ENCODE measurements around the gene TSKU.

TSKU gene

GRCh38 chr11:76782531-76783293 is 444 bp upstream of the TSKU start:
- no peak for TF ChIP-seq USF1 (IDR thresholded peaks at IDR 0.05)
- TF ChIP-seq REST (IDR thresholded peaks at IDR 0.05; ENCODE audit: low read depth), result no peak
- TF ChIP-seq TAF1 (IDR thresholded peaks at IDR 0.05; ENCODE audit: low read depth), result 0 out of 2 replicates have a peak, but pooled peaks have one; percentile 48
- TF ChIP-seq TEAD4 (IDR thresholded peaks at IDR 0.05), result 0 out of 2 replicates have a peak, but pooled peaks have one; percentile 15
- peak; percentile 71 for TF ChIP-seq YY1 (IDR thresholded peaks at IDR 0.05; ENCODE audit: low read depth)
- TF ChIP-seq EGR1 (IDR thresholded peaks at IDR 0.05), result 0 out of 2 replicates have a peak, but pooled peaks have one; percentile 34
- no peak for TF ChIP-seq RAD21 (IDR thresholded peaks at IDR 0.05; ENCODE audit: low read depth)
- TF ChIP-seq NFIC (IDR thresholded peaks at IDR 0.05), result peak; percentile 24; the same call in 1 of the 2 replicates
- TF ChIP-seq EP300 (IDR thresholded peaks at IDR 0.05; ENCODE audit: borderline replicate concordance), result no peak; the same call in 1 of the 2 replicates
- no peak for TF ChIP-seq MAX (IDR thresholded peaks at IDR 0.05)
- TF ChIP-seq FOXM1 (IDR thresholded peaks at IDR 0.05; ENCODE audit: borderline replicate concordance, low read depth), result no peak
- TF ChIP-seq TCF12 (IDR thresholded peaks at IDR 0.05; ENCODE audit: low read depth), result peak; percentile 49; the same call in 1 of the 2 replicates
- TF ChIP-seq ZBTB7A (IDR thresholded peaks at IDR 0.05; ENCODE audit: low read depth), result 0 out of 2 replicates have a peak, but pooled peaks have one; percentile 64
- TF ChIP-seq CEBPB (IDR thresholded peaks at IDR 0.05), result no peak
- no peak for TF ChIP-seq CREB1 (IDR thresholded peaks at IDR 0.05; ENCODE audit: low read depth)

- TF ChIP-seq YY1 (IDR thresholded peaks at IDR 0.05; ENCODE audit: low read depth) (no peak), TAF1 (IDR thresholded peaks at IDR 0.05; ENCODE audit: low read depth) (peak; percentile 36; the same call in 1 of the 2 replicates), ZBTB7A (IDR thresholded peaks at IDR 0.05; ENCODE audit: low read depth) (no peak; the same call in 1 of the 2 replicates), TEAD4 (IDR thresholded peaks at IDR 0.05) (no peak), MAX (IDR thresholded peaks at IDR 0.05) (0 out of 2 replicates have a peak, but pooled peaks have one; percentile 37), TCF12 (IDR thresholded peaks at IDR 0.05; ENCODE audit: low read depth) (0 out of 2 replicates have a peak, but pooled peaks have one; percentile 30), NFIC (IDR thresholded peaks at IDR 0.05) (peak; percentile 28; the same call in 1 of the 2 replicates), CEBPB (IDR thresholded peaks at IDR 0.05) (peak; percentile 6; the same call in 1 of the 2 replicates)
Measured at GRCh38 chr11:76783896-76784813, 999 bp downstream of the TSKU start.

GRCh38 chr11:76785513-76785912 is 2.4 kb downstream of the TSKU start:
- TF ChIP-seq TEAD4 (IDR thresholded peaks at IDR 0.05) (no peak), EGR1 (IDR thresholded peaks at IDR 0.05) (no peak), FOXM1 (IDR thresholded peaks at IDR 0.05; ENCODE audit: borderline replicate concordance, low read depth) (no peak), MAX (IDR thresholded peaks at IDR 0.05) (no peak)

- TF ChIP-seq CREB1 (IDR thresholded peaks at IDR 0.05; ENCODE audit: low read depth) (no peak), ZBTB7A (IDR thresholded peaks at IDR 0.05; ENCODE audit: low read depth) (no peak), RAD21 (IDR thresholded peaks at IDR 0.05; ENCODE audit: low read depth) (no peak), EP300 (IDR thresholded peaks at IDR 0.05; ENCODE audit: borderline replicate concordance) (no peak), EGR1 (IDR thresholded peaks at IDR 0.05) (no peak), FOXM1 (IDR thresholded peaks at IDR 0.05; ENCODE audit: borderline replicate concordance, low read depth) (no peak), MAX (IDR thresholded peaks at IDR 0.05) (no peak), USF1 (IDR thresholded peaks at IDR 0.05) (no peak)
Measured at GRCh38 chr11:76786016-76786415, 2.9 kb downstream of the TSKU start.

GRCh38 chr11:76786441-76787014 is 3.4 kb downstream of the TSKU start:
- TF ChIP-seq ZBTB7A (IDR thresholded peaks at IDR 0.05; ENCODE audit: low read depth) (no peak), EP300 (IDR thresholded peaks at IDR 0.05; ENCODE audit: borderline replicate concordance) (no peak)

- no peak for TF ChIP-seq EGR1 (IDR thresholded peaks at IDR 0.05)
- TF ChIP-seq NFIC (IDR thresholded peaks at IDR 0.05), result no peak
- no peak for TF ChIP-seq ZBTB7A (IDR thresholded peaks at IDR 0.05; ENCODE audit: low read depth)
- no peak for TF ChIP-seq TEAD4 (IDR thresholded peaks at IDR 0.05)
- no peak for TF ChIP-seq YY1 (IDR thresholded peaks at IDR 0.05; ENCODE audit: low read depth)
- no peak for TF ChIP-seq CEBPB (IDR thresholded peaks at IDR 0.05)
- no peak for TF ChIP-seq TAF1 (IDR thresholded peaks at IDR 0.05; ENCODE audit: low read depth)
- no peak for TF ChIP-seq REST (IDR thresholded peaks at IDR 0.05; ENCODE audit: low read depth)
- no peak for TF ChIP-seq EP300 (IDR thresholded peaks at IDR 0.05; ENCODE audit: borderline replicate concordance)
- no peak for TF ChIP-seq USF1 (IDR thresholded peaks at IDR 0.05)
Measured at GRCh38 chr11:76787271-76787670, 4.1 kb downstream of the TSKU start.
